DND-41 (cell line): Measurements from ENCODE around the gene LRP5.

Experiments used
- CTCF ChIP-seq: IDR thresholded peaks from 2 replicates; pipeline ENCODE4 v1.5.1; 2012; ENCODE audit warnings: borderline replicate concordance, low read length, moderate library complexity, mild to moderate bottlenecking; ENCODE audit not compliant: poor library complexity, severe bottlenecking; ENCODE audit errors: extremely low read depth
- EZH2 ChIP-seq: IDR thresholded peaks from 3 replicates; pipeline ENCODE4 v1.6.1; 2012; ENCODE audit warnings: borderline replicate concordance, low read depth, mild to moderate bottlenecking, moderate library complexity, low read length, inconsistent platforms; ENCODE audit not compliant: severe bottlenecking

GRCh38 chr11:68264244-68264643, 48.1 kb upstream of the LRP5 start:
- TF ChIP-seq CTCF: no peak
- no peak for TF ChIP-seq EZH2
